IPS-18c (cell line): ENCODE results near the gene CLCNKB.
"Not testable (repeated sequence)": the region's sequence is repeated elsewhere in the genome, so short reads cannot be mapped to it uniquely, and the experiment has no call there.

Experiments used
- H3K4me3 ChIP-seq: 2 replicates; pipeline ENCODE4 v1.7.0; 2013; ENCODE audit warnings: low read depth, mild to moderate bottlenecking, low read length, moderate library complexity; ENCODE audit not compliant: insufficient read depth
- H3K9me3 ChIP-seq: one replicate; pipeline ENCODE4 v1.6.1; 2013; ENCODE audit warnings: mild to moderate bottlenecking, low read length, moderate library complexity; ENCODE audit not compliant: control insufficient read depth, insufficient read depth

The CLCNKB gene

GRCh38 chr1:16026302-16026701 lies 17.3 kb upstream of the CLCNKB start:
- peak overlapping the region; percentile 28; the same call in 1 of the 2 replicates for H3K4me3 ChIP-seq
- H3K9me3 ChIP-seq, result not testable (repeated sequence)

- peak overlapping the region; percentile 32; the same call in 1 of the 2 replicates for H3K4me3 ChIP-seq
- no peaks in the 10 kb centered on the region for H3K9me3 ChIP-seq
Observed at GRCh38 chr1:16026723-16027484, 16.7 kb upstream of the CLCNKB start.

DNA sequence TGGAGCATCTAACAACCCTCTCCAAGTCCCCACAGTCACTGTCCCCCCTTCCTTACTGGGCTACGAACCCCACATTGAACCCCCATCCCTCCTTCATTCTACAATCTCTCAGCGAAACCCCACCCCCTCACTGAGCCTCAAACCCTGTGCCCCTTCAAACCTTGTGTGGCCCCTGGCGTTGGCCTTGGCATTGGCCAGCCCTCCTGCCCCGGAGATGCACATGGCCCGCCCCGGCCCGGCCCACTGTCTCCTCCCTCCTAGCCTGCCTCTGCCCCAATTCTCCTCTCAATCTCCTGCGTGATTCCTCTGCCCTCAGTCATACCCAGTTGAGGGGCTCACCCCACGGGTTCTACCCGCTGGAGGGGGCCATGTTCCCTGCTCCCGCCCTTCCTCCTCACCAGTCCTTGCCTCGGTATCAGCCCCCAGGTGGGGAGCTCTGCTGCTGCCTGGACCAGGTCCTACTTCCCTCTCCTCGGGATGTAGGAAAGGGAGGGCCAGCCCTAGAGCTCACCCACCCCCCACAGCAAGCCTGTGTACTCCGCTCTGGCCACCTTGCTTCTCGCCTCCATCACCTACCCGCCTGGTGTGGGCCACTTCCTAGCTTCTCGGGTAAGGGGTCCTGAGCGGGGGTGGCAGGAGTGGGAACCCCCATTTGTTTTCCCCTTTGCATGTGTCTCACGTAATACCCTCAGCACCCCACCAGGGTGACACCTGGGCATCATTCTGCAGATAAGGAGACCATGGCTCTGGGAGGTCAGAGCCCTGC lies 15.2 kb upstream of the CLCNKB start:
- H3K4me3 ChIP-seq, result no peak overlapping the region
- H3K9me3 ChIP-seq, result no peaks in the 10 kb centered on the region

DNA sequence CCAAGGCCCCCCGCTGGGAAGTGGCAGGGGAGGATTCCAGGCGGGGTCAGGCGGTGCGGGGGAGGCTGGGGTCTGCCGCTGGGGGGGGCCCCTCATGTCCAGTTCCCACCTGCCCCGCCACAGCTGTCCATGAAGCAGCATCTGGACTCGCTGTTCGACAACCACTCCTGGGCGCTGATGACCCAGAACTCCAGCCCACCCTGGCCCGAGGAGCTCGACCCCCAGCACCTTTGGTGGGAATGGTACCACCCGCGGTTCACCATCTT lies 14.6 kb upstream of the CLCNKB start:
- H3K4me3 ChIP-seq, H3K9me3 ChIP-seq: not testable (repeated sequence)

DNA sequence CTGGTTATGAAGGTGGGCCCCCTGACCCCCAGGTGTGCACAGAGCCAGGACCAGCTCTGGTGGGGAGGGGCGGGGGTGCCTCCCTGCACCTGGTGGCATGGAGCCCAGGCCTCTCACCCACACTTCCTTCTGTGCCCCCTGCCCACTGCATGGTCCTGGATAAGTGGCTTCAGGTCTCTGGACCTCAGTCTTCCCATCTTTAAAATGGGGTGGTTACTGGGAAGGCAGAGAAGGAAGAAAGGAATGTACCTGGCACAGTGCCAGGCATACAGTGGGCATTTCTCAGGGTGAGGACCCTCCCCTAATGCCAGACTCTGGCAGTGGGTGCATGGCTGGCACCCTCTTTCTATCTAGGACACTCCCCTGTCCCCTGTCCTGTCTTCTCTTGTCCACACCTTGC lies 14.3 kb upstream of the CLCNKB start:
- no peak overlapping the region for H3K4me3 ChIP-seq
- H3K9me3 ChIP-seq, result no peaks in the 10 kb centered on the region

- no peak overlapping the region for H3K4me3 ChIP-seq
- H3K9me3 ChIP-seq, result no peaks in the 10 kb centered on the region
Observed at GRCh38 chr1:16031551-16031950, 12.0 kb upstream of the CLCNKB start.

- no peaks in the 10 kb centered on the region for H3K9me3 ChIP-seq
Observed at GRCh38 chr1:16032388-16033102, 11.0 kb upstream of the CLCNKB start.

GRCh38 chr1:16033103-16033632 lies 10.4 kb upstream of the CLCNKB start:
- not testable (repeated sequence) for H3K4me3 ChIP-seq, H3K9me3 ChIP-seq

More at GRCh38 chr1:16032388-16033102, 11.0 kb upstream of the CLCNKB start:
- no peak overlapping the region for H3K4me3 ChIP-seq

DNA sequence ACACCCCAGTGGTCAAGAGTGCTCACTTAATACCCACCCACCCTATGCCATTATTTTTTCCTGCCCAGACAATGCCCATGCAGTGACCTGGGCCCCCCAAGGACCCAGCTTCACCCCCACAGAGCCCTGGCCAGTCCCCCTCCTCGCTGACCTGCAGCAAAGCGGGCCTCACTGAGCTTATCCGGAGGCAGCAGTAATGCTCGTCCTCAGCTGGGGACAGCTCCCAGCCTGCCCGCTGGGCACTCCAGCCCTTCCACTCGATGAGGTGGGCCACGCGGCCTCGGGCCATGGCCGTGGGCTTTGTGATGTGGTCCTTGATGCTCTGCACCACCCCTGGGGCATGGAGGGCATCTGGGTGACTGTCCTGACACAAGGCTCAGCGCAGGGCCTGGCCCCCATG lies 7.1 kb upstream of the CLCNKB start:
- H3K4me3 ChIP-seq, H3K9me3 ChIP-seq: not testable (repeated sequence)

DNA sequence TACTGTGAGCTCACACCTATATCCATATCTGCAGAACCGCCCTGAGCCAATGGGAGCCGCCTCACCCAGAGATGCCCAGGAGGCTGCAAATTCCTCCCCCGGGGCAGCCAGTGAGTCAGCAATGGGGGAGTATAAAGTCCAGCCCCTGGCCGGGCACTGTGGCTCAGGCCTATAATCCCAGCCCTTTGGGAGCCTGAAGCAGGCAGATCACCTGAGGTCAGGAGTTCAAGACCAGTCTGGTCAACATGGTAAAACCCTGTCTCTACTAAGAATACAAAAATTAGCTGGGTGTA lies 5.0 kb upstream of the CLCNKB start:
- Histone ChIP-seq H3K9me3 (no peaks in the 10 kb centered on the region), H3K4me3 (no peak overlapping the region)

- H3K9me3 ChIP-seq, H3K4me3 ChIP-seq: not testable (repeated sequence)
Observed at GRCh38 chr1:16039871-16040270, 3.7 kb upstream of the CLCNKB start.

GRCh38 chr1:16041200-16041599 lies 2.4 kb upstream of the CLCNKB start:
- H3K9me3 ChIP-seq, result peaks cover 3% of the 10 kb centered on the region

GRCh38 chr1:16042096-16042495 lies 1.5 kb upstream of the CLCNKB start:
- no peak overlapping the region for H3K4me3 ChIP-seq
- peaks cover 3% of the 10 kb centered on the region for H3K9me3 ChIP-seq

More at GRCh38 chr1:16041200-16041599, 2.4 kb upstream of the CLCNKB start:
- no peak overlapping the region for H3K4me3 ChIP-seq

DNA sequence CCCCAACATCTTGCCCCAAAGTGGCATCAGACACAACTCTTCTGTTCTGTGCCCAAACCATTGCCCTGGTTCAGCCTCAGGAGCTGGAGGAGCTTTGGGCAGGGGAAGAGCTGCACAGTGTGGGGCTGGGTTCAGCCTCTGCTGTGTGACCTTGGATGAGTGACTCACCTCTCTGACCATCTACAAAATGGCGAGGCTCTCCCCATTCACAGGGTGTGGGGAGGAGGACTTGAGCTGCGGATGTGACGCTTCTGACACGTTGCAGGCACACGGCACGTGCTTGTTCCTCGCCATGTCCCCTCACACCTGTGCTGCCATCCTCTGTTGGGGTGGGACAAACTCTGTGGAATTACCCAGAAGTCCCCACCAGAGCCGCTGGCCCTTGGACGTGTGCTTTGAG lies 928 bp upstream of the CLCNKB start:
- H3K4me3 ChIP-seq, H3K9me3 ChIP-seq: not testable (repeated sequence)

GRCh38 chr1:16043950-16044349 lies 368 bp downstream of the CLCNKB start:
- H3K9me3 ChIP-seq, result peaks cover 3% of the 10 kb centered on the region
- H3K4me3 ChIP-seq, result no peak overlapping the region

DNA sequence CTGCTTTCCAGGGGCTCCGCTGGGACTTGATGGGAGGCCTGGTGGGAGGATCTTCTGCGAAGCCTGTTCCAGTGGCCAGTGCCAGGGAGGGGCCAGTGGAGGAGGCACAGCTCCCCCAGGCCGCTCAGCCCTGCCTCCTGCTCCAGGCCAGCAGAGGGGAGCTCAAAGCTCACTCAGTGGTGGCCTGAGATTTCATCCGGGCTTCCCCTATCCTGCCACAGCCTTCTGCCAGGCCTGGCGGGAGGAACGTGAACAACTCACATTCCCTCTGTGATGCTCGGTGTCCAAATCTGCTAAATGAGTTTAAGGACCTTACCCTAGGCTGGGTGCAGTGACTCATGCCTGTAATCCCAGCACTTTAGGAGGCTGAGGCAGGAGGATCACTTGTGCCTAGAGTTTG lies 3.3 kb downstream of the CLCNKB start:
- peaks cover 3% of the 10 kb centered on the region for H3K9me3 ChIP-seq
- no peak overlapping the region for H3K4me3 ChIP-seq

DNA sequence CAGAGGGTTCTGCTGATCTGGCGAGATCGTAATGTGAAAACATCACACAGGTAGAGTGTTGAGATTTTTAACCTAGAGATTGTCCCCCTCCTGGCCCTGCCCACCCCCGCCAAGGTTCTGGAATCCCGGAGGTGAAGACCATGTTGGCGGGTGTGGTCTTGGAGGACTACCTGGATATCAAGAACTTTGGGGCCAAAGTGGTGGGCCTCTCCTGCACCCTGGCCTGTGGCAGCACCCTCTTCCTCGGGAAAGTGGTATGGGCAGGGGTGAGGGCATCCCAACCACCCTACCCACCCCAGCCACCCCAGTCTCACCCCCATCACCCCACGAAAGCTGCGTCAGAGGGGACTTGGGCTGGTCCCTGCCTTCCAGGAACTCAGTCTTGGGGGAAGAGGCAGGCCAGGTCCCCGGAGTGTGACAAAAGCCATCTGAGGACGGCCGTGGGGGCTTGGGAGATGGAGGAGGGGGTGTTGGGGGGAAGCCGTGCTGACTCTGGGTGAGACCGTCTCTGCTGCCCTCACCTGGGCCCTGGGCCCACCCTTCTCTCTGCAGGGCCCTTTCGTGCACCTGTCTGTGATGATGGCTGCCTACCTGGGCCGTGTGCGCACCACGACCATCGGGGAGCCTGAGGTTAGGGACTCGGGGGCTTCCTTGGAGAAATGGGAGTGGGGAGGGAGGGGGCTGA lies 4.4 kb downstream of the CLCNKB start:
- H3K9me3 ChIP-seq, result peaks cover 3% of the 10 kb centered on the region
- H3K4me3 ChIP-seq, result peak overlapping the region; percentile 40; the same call in 1 of the 2 replicates
